ENCODE data around the gene SLC22A3.
"Not testable (repeated sequence)": the region's sequence is repeated elsewhere in the genome, so short reads cannot be mapped to it uniquely, and the experiment has no call there.

The SLC22A3 gene

DNA sequence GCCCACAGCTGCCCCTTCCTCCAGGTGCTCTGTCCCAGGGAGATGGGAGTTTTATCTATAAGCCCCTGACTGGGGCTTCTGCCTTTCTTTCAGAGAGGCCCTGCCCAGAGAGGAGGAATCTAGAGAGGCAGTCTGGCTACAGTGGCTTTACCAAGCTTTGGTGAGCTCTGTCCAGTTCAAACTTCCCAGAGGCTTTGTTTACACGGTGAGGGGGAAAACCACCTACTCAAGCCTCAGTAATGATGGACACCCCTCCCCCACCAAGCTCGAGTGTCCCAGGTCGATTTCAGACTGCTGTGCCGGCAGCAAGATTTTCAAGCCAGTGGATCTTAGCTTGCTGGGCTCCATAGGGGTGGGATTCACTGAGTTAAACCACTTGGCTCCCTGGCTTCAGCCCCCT is 25.4 kb downstream of the SLC22A3 start:
- DNase-seq, result not testable (repeated sequence)

DNA sequence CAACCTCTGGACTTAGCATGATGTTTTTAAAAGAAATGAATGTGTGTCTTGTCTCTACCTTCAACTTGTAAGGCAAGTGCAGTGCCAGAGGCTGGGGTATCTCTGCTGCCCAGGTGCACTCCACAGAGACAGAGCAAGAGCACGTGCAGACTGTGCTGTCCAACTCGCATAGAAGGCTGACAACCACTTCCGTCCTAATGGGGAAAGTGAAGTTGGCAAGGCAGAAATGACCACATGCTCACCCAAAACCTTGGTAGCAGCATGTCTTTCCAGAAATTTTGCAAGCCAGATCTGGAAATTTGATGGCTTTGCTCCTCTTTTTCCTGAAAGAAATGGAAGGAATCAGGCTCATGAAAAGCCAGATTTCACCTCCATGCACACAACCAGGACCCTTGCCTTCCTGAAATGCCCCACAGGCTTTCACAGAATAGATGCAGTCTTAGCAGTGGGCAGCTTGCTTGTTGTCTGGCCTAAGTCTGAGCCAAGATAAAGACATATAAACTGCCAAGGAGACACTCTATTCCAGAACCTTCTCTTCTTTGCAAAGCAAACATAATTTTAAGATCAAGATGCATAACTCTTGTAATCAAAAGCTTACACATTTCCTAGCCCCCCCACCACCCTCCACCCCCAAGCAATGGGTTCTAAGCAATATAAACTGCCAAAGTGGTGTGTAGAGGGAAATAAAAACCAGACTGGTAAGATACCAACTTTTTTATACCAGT is 26.8 kb downstream of the SLC22A3 start:
- no peak for DNase-seq

DNA sequence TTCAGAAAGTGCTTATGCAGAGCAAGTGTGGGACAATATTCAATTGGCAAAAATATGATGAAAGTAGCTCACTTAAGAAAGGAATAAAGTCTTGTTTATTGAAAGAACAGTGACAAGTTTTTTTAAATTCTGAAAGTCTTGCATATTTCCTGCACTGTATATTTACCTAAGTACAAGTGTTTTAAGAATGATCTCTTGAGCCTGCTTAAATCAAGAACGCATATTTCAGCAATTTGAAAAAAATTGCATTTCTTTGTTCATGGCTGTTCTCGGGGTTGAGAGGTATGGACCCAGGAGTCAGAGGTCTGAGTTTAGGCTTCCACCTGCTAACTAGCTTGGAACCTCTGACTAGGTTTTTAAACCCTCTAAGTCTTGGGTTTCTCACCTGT is 27.4 kb downstream of the SLC22A3 start:
- no peak for DNase-seq

DNA sequence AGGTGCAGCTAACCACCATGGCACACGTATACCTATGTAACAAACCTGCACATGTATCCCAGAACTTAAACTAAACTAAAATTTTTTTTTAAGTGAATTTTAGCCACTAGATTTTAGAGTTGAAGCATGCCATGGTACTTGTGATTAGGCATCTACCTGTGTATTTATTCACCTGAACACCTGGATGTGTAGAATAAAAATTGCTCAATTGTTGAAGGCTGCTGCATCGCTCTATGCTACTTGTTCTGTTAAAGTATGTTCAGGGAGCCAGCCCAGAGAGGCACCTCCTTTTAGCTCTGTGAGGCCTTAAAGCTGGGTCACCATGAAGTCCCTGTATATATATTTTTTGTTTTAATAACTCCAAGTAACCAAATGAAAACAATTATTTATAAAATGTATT is 28.3 kb downstream of the SLC22A3 start:
- no peak for DNase-seq

DNA sequence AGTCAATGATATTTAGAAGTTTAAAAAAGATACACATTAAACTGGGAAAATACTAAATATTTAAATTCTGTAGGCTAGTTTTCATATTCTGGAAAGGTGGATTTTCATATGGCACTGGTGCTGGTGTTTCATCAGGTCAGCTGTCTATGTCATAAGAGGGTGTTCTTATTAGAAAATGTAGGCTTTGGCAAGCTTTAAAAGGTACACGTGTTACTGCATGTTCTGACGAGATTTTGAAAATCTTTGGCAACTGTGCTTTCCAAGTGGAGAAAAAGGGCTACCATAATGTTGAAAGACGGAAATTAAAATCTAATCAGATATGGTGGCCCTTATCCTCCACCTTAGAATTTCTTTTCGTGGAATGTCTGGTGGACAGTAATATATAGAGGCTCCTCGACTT is 30.0 kb downstream of the SLC22A3 start:
- DNase-seq, result no peak

DNA sequence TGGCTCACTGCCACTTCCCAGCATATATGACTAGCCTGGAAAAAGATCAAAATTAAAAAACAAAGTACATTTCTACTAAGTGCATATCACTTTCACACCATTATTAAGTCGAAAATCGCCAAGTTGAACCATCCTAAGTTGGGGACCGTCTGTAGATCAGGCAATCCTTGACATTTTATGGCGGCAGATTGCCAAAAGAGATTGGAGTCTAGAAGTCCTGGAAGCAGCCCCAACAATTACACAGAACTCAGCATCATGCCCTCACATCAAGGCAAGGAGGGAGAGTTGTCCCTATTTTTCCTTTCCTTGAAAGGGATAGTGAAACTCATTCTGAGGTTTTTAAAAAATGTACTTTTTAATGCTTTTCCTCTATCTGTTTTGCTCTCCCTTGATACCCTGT is 30.7 kb downstream of the SLC22A3 start:
- DNase-seq, result no peak

DNA sequence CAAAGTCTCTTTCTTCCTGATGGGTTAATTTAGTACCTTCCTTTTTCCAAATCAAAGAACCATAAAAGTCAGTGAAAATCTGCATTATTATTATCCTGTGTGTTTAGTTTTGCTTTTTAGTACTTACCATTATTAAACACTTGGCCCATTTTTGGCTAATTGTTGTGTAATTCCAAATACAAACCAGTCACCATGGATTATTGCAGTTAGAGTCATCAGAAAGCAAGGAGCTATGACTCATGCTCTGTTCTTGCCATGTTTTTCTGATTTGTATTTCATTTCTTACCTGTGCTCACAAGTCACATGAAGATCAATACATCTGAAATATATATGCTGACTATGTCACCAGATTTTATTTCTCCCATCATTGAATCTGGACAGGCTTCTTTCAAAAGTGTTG is 31.3 kb downstream of the SLC22A3 start:
- no peak for DNase-seq

DNA sequence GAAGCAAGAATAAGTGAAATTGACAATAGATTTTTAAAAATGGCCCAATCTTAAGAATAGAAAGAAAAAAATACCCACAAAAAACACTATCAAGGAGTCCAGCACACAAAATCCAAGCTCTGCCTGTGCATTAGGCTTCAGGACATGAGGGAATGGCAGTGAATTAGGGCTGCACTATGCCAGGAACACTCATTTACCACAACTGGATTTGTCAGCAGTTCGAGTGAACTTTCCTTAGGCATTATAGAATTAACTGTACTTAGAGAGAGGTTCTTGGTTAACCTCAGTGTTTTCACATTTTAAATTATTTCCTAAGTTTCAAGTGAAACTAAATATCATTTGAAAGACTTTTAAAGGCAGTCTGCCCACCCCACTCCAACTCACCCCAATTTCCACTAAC is 34.8 kb downstream of the SLC22A3 start:
- no peak for DNase-seq

DNA sequence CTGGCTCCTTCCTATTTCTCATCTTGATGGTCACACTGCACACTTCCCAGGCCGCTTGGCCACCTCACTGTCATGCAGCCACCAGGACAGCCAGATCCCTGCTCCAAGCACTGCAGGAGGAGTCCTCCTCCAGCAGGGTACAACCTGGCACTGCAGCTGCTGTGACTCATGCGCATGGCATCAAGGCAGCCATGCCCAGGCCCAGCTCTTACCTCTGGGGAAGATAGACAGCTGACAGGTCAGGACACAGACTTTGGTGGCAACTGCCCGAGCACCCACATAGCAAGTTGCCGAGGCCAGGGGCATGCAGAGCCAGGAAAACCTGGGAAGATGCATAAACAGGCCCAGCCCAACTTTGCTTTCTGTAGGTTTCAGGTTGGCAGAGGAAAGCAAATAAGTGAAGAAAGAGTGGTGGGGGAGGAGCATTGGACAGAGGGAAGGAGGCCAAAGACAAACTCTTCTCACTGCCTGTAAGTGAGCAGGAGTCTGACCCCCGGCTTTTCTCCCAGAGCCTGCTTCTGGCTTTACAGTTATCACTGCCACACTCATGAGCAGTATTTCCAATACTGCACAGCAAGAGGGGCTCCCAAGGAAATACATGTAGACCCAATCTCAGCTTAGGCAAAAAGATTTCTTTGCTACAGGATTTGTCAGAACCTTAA is 38.8 kb downstream of the SLC22A3 start:
- DNase-seq, result no peak

DNA sequence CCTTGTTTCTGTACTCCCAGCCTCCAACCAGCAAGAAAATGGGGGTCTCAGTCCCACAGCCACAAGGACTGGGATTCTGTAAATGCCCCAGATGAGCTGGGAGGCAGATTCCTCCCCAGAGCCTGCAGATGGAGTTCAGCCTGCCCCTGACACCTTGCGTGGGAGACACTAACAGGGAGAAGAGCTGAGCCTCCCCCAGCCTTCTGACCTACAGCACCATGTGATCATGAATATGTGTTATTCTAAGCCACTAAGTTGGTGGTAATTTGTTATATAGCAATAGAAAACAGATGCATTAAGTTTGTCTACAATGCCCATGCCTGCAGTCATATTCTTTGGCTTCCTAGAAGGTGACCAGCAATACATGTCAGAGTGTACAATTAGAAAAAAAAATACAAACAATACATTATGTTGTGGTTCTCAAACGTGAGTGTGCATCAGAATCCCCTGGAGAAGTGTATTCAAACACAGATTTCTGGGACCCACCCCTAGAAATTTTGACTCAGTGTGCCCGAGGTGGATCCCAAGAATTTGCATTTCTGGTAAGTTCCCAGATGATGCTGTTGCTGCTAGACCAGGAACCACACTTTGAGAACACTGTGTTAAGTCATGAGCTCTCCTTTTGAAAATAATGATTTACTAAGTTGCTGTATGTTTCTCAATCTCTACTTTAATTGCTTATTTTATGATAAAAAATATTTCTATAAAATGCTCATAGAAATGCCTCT is 39.9 kb downstream of the SLC22A3 start:
- no peak for DNase-seq

DNA sequence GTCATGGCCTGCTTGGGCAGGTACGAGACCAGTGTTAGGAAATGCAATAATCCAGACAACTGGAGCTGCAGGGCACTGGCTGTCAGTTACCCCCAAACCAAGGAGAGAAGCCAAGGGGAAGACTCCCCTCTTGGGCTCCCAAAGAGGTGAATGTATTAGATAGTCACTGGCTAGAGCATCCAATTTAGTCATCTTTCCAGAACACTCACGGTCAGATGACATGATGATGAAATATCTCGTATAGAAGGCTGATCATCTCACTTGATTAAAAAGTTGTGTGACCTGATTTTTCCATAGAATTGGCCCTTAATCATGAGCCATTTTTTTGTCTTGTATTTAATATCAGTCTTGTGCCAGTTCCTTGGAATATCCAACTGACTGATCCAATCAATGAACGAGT is 40.7 kb downstream of the SLC22A3 start:
- DNase-seq, result no peak

DNA sequence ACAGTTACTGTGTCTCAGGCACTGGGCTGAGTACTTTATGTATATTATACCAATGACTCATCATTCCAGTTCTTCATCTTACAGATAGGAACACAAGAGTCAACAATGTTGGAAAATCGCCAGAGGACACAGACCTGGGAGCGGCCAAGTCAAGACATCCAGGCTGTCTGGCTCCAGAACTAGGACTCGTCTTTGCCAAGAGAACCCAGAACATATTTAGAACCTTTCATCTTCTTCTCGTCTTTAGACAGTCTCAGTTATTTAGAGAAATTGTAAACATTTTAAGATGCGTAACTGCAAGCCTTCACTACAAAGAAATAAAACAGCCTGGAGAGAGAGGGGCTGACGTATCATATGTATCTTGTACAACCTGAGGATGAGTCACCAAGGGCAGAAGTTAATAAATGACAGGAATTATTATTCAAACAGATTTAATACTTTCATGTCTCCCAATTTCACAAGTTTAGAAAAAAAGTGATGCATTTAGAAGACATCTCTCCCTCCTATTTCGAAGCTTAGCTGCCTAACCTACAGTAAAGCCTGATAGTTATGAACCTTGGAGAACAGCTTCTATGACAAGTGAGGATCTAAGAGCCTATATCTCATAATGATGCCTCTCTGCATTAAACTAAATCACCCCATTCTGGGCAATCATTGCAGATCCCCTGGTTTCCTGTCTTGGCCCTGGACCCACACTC is 43.4 kb downstream of the SLC22A3 start:
- no peak for DNase-seq

DNA sequence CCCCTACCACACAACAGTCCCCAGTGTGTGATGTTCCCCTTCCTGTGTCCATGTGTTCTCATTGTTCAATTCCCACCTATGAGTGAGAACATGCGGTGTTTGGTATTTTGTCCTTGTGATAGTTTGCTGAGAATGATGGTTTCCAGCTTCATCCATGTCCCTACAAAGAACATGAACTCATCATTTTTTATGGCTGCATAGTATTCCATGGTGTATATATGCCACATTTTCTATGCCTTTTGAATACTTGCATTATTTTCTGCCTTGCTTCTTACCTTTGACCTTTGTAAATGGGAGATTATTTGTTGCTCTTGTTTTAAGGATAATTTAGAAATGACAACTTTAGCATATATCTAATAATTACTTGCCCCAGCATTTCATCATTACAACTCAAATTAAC is 45.3 kb downstream of the SLC22A3 start:
- DNase-seq, result not testable (repeated sequence)

DNA sequence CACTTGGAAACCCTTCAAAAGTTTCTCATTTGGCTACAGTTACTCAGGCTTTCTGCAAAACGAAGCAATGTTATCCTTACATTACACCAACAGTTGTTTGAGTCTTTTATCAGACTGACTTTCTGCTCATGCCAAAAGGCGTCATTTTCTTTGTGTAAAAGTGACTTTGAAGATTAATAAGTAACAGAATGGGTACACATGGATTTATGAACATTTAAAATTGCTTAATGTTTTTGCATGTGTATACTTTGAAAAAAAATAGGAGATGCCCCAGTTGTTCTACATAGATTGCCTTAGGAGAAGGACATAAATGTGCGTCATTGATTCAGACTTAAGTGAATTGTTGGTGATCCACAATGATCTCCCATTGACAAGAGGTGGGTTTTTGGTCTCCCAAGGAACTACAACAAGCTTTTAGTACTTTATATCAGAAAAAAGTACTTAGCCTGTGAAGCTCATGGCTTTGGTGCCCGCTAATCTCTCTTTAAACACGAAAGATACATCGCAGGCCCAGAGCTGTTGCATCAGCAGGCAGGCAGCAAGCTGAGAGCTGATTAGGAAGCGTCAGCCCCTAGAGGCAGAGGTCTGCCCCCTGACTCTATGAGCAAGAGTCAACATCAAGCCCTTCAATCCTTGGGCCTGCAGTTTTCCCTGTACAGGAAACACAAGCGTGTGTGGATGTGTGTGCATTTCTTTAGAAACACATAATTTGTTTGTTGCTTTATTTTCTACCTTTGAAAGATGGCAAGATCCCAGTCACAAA is 45.9 kb downstream of the SLC22A3 start:
- DNase-seq, result no peak

DNA sequence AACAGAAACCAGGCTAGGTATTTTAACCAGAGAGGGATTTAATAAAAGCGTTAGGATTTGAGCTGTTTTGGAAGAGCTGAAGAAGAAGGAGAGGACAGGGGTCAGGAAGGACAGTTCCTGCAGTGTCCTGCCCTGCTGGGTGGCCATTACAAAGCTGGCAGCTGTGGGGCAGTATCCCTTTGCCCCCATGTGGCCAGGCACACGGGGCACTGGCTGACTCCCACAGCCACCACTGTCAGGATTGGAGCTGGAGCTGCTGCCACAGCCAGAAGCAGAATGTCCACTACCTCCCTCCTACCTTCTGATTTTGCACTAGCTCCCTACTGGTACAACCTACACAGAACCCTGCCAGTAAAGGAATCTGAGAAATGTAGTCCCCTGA is 46.5 kb downstream of the SLC22A3 start:
- no peak for DNase-seq

DNA sequence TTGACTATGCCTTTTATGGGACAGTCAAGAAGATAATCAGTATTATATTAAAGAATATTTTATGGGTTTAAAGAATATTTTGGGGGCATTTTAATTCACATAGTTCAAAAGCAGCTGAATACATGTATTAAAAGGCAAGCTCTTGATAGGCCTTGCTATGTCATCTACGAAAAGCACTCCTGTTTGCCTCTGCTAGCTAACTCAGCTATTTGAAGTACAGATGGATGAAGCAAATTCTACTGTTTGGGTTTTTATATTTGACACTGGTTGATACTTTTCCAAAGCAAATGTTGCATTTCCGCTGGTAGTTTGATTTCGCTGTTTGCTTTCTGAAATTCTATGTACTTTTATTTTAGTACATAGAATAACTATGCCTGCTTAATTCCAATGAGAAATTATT is 47.0 kb downstream of the SLC22A3 start:
- no peak for DNase-seq

DNA sequence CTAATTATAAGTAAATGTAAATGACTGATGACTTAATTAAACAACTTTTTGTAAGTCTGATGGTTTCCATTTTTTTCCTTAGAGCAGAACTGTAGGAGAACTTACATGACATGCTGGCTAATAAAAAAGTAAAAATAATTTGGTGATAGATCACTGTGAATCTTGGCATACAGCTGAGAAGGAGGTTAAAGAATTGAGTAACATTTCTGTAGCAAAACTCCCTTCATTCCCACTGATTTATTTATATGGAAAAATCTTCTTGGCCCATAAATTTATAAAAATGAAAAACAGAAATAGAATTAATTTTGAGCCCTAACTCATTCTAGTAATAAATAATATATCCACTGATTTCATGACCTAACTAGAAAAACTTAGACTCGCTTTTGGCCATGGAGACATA is 48.1 kb downstream of the SLC22A3 start:
- no peak for DNase-seq

DNA sequence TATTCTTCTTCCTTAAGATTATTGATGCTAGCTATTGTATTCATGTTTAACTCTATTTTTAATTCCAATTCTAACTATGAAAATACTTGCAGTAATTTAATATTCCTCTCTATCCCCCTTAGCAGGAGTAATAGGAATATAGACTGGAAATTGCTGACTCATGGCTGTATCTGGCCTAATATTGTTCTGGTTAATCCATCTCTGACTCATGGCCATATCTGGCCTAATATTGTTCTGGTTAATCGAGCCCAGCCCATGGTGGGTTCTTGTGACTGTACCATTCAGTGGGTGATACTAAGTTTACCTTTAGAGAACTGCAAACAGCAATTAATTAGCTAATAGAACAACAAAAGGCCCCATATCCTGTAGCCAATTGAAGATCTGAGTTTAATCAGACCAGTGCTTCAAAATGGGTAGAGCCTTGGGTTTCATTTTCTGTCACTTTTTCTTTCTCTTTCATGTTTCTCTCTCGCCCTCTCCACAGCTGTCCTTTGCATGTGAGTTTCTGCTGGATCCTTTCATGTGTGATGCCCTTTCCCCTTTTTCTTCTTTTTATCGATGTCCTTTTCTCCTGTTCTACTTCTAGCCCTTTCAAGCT is 50.6 kb downstream of the SLC22A3 start:
- DNase-seq, result no peak

DNA sequence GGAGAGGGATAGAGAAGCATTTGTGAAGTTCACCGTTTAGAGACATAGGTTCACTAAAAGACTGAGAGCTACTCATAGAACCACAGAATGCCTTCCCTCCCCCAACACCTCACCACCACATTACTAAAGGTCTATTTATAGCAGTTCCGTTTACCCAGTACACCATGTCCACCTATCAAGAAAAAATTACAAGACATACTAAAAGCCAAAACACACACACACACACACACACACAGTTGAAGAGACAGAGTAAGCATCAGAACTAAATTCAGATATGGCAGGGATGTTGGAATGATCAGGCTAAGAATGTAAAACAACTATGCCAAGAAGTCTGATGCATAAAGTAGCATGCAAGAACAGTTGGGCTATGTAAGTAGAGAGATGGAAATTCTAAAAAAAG is 52.3 kb downstream of the SLC22A3 start:
- no peak for DNase-seq

DNA sequence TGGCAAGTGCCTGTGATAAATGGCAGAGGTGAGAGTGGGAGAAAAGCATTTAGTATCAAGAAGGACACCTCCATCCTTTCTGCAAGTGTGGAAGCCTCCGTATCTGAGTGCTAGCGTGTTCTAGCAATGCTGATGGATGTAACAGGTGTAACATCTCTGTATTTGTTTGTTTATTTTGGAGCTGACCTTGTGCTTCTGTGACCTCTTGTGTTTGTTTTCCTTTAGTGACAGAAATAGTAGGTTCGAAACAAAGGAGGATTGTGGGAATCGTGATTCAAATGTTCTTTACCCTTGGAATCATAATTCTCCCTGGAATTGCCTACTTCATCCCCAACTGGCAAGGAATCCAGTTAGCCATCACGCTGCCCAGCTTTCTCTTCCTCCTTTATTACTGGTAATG is 60.4 kb downstream of the SLC22A3 start:
- DNase-seq, result no peak

DNA sequence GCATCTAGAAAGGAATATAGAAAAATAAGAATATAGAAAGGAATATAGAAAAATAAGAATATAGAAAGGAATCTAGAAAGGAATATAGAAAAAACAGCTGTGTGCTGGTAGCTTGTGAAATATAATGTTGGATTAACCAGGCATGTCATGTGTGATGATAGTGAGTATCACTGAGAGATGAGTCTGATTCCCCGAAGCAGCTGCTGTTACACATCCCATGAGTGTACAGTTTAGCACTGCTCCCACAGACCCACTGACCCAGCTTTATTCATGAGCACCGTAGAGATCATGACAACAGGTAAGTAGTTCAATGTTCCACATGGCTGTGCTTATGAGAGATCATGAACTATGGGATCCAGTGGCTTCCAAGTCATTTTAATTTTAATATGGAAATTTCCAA is 64.8 kb downstream of the SLC22A3 start:
- DNase-seq, result no peak

All from hypothalamus (tissue), 51 donors.